ENCODE data around the gene DUSP12. TPM values are rescaled to one million over a fixed set of nuclear protein-coding genes. Genes with fewer than 3 reads are reported as not detected.
"Not testable (repeated sequence)": the region's sequence is repeated elsewhere in the genome, so short reads cannot be mapped to it uniquely, and the experiment has no call there.

Gene DUSP12
- total RNA-seq, 1 donor from 2014 or later: 27.8 TPM

- TF ChIP-seq CTCF (IDR thresholded peaks at IDR 0.05; ENCODE audit: unreplicated experiment): no peak
- no peak overlapping the region for H3K4me3 Mint-ChIP-seq (ENCODE audit: unreplicated experiment)
- no peak overlapping the region for H3K27ac Mint-ChIP-seq (ENCODE audit: unreplicated experiment)
- DNase-seq (ENCODE audit: low spot score): no peak
- no peaks in the 10 kb centered on the region for H3K36me3 Mint-ChIP-seq (ENCODE audit: low read depth, unreplicated experiment)
- H3K9me3 Mint-ChIP-seq (ENCODE audit: unreplicated experiment): no peaks in the 10 kb centered on the region
- H3K27me3 Mint-ChIP-seq (ENCODE audit: unreplicated experiment): no peaks in the 10 kb centered on the region
- H3K4me1 Mint-ChIP-seq (ENCODE audit: unreplicated experiment): peaks cover 25% of the 10 kb centered on the region
Observed at GRCh38 chr1:161768986-161769672, 19.5 kb downstream of the DUSP12 start.

GRCh38 chr1:161769673-161770045 lies 20.1 kb downstream of the DUSP12 start:
- H3K4me1 Mint-ChIP-seq (ENCODE audit: unreplicated experiment): peaks cover 26% of the 10 kb centered on the region
- H3K27me3 Mint-ChIP-seq (ENCODE audit: unreplicated experiment); H3K4me3 Mint-ChIP-seq (ENCODE audit: unreplicated experiment); H3K9me3 Mint-ChIP-seq (ENCODE audit: unreplicated experiment); DNase-seq (ENCODE audit: low spot score); H3K36me3 Mint-ChIP-seq (ENCODE audit: low read depth, unreplicated experiment); H3K27ac Mint-ChIP-seq (ENCODE audit: unreplicated experiment): not testable (repeated sequence)

GRCh38 chr1:161770250-161770649 lies 20.7 kb downstream of the DUSP12 start:
- Mint-ChIP-seq H3K27me3 (ENCODE audit: unreplicated experiment) (no peaks in the 10 kb centered on the region), H3K4me1 (ENCODE audit: unreplicated experiment) (peaks cover 26% of the 10 kb centered on the region), H3K4me3 (ENCODE audit: unreplicated experiment) (no peak overlapping the region), H3K27ac (ENCODE audit: unreplicated experiment) (no peak overlapping the region), H3K9me3 (ENCODE audit: unreplicated experiment) (no peaks in the 10 kb centered on the region), H3K36me3 (ENCODE audit: low read depth, unreplicated experiment) (no peaks in the 10 kb centered on the region)
- no peak for DNase-seq (ENCODE audit: low spot score)
- TF ChIP-seq CTCF (IDR thresholded peaks at IDR 0.05; ENCODE audit: unreplicated experiment): no peak

GRCh38 chr1:161771161-161771560 lies 21.6 kb downstream of the DUSP12 start:
- Mint-ChIP-seq H3K4me1 (ENCODE audit: unreplicated experiment) (peaks cover 26% of the 10 kb centered on the region), H3K4me3 (ENCODE audit: unreplicated experiment) (no peak overlapping the region), H3K9me3 (ENCODE audit: unreplicated experiment) (no peaks in the 10 kb centered on the region), H3K36me3 (ENCODE audit: low read depth, unreplicated experiment) (no peaks in the 10 kb centered on the region), H3K27me3 (ENCODE audit: unreplicated experiment) (no peaks in the 10 kb centered on the region), H3K27ac (ENCODE audit: unreplicated experiment) (no peak overlapping the region)
- DNase-seq (ENCODE audit: low spot score): no peak
- no peak for TF ChIP-seq CTCF (IDR thresholded peaks at IDR 0.05; ENCODE audit: unreplicated experiment)

- Mint-ChIP-seq H3K27me3 (ENCODE audit: unreplicated experiment) (no peaks in the 10 kb centered on the region), H3K27ac (ENCODE audit: unreplicated experiment) (no peak overlapping the region), H3K4me1 (ENCODE audit: unreplicated experiment) (peaks cover 21% of the 10 kb centered on the region), H3K9me3 (ENCODE audit: unreplicated experiment) (no peaks in the 10 kb centered on the region), H3K4me3 (ENCODE audit: unreplicated experiment) (no peak overlapping the region), H3K36me3 (ENCODE audit: low read depth, unreplicated experiment) (no peaks in the 10 kb centered on the region)
- no peak for DNase-seq (ENCODE audit: low spot score)
- no peak for TF ChIP-seq CTCF (IDR thresholded peaks at IDR 0.05; ENCODE audit: unreplicated experiment)
Observed at GRCh38 chr1:161771973-161772372, 22.4 kb downstream of the DUSP12 start.

All from endothelial cell (in vitro differentiated cells).